Smooth muscle cell (in vitro differentiated cells): Measurements from ENCODE around the gene ADAMTSL4. TPM values are rescaled to one million over a fixed set of nuclear protein-coding genes. Genes with fewer than 3 reads are reported as not detected.

Experiments used
- DNase-seq: peaks from one replicate; lab custom pipeline; 2025; ENCODE audit not compliant: unreplicated experiment; lab: John Stamatoyannopoulos, UW
- H2AFZ ChIP-seq: fragments of 200-600 bp; sonication (generic); 2 replicates; pipeline ENCODE4 v1.6.0; 2016; ENCODE audit warnings: antibody characterized with exemption, low read depth, mild to moderate bottlenecking
- H3F3A ChIP-seq: fragments of 200-600 bp; sonication (generic); 2 replicates; pipeline ENCODE4 v1.6.0; 2017; ENCODE audit warnings: antibody characterized with exemption, low read depth
- H3K27ac ChIP-seq: fragments of 200-600 bp; sonication (generic); 2 replicates; pipeline ENCODE4 v1.5.1; 2016; ENCODE audit warnings: low read depth, mild to moderate bottlenecking
- H3K27me3 ChIP-seq: fragments of 200-600 bp; sonication (generic); 2 replicates; pipeline ENCODE4 v1.6.1; 2016; ENCODE audit warnings: low read depth, mild to moderate bottlenecking
- H3K36me3 ChIP-seq: fragments of 200-600 bp; sonication (generic); 2 replicates; pipeline ENCODE4 v1.5.1; 2016; ENCODE audit warnings: low read depth
- H3K4me1 ChIP-seq: fragments of 200-600 bp; sonication (generic); 2 replicates; pipeline ENCODE4 v1.5.1; 2016; ENCODE audit warnings: low read depth
- H3K4me2 ChIP-seq: fragments of 200-600 bp; sonication (generic); 2 replicates; pipeline ENCODE4 v1.6.0; 2016; ENCODE audit warnings: mild to moderate bottlenecking
- H3K4me3 ChIP-seq: fragments of 200-600 bp; sonication (generic); 2 replicates; pipeline ENCODE4 v1.5.1; 2016; ENCODE audit warnings: mild to moderate bottlenecking
- H3K79me2 ChIP-seq: fragments of 200-600 bp; sonication (generic); 2 replicates; pipeline ENCODE4 v1.6.0; 2016; ENCODE audit warnings: low read depth, mild to moderate bottlenecking
- H3K9ac ChIP-seq: fragments of 200-600 bp; sonication (generic); 2 replicates; pipeline ENCODE4 v1.6.0; 2016; ENCODE audit warnings: low read depth
- H3K9me3 ChIP-seq: fragments of 200-600 bp; sonication (generic); replicated peaks from 2 replicates; pipeline ENCODE4 v1.5.1; 2016; ENCODE audit warnings: low read depth
- H4K20me1 ChIP-seq: fragments of 200-600 bp; sonication (generic); 2 replicates; pipeline ENCODE4 v1.6.0; 2016; ENCODE audit warnings: low read depth
- CTCF ChIP-seq: fragments of 200-600 bp; sonication (generic); IDR thresholded peaks from 2 replicates; pipeline ENCODE4 v1.5.1; 2017; ENCODE audit warnings: borderline replicate concordance, mild to moderate bottlenecking, antibody characterized with exemption; ENCODE audit not compliant: insufficient read depth, poor library complexity, severe bottlenecking
- WGBS: methylation state at CpG from one replicate; pipeline ENCODE4 v1.1.7; 2016; ENCODE audit warnings: low lambda C conversion rate; 5-methylcytosine and 5-hydroxymethylcytosine counted together
- polyA plus RNA-seq: library from polyadenylated mRNA; unstranded; fragments of >200 nt; fragmentation: Nextera tagmentation; extraction: Ambion mirVana; gene quantifications from 2 replicates; pipeline ENCODE4 v1.2.1, GENCODE V29; 2016
- total RNA-seq: library from RNA; depleted of rRNA; stranded (reverse); fragments of >200 nt; gene quantifications from 2 replicates; pipeline ENCODE4 v1.2.3, GENCODE V29; 2014

Gene ADAMTSL4
- total and polyA plus RNA-seq, 2 experiments from 2014 or later = 6.4 to 8.4 TPM

DNA sequence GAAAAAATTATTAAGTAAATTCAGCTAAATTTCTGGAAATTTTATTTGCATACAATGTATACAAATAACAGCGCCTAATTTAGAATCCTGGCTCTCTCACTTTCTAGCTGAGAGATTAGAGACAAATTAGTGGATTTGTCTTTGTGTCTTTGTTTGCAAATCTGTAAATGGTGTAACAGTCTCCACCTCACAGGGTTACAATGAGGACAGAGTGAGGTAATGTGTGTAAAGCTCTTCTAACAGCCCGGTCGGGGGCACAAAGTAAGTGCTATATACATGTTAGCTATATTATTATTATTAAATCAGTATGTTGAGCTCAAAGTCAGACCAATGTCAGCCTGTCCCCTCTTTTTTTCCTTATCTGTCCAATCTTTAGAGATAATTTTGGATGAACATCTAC lies 5.0 kb upstream of the ADAMTSL4 start:
- Histone ChIP-seq H2AFZ (no peak overlapping the region), H3K27ac (no peak overlapping the region), H3F3A (no peaks in the 10 kb centered on the region), H3K27me3 (no peaks in the 10 kb centered on the region), H3K9ac (no peak overlapping the region), H3K36me3 (no peaks in the 10 kb centered on the region), H3K9me3 (no peaks in the 10 kb centered on the region), H3K4me1 (no peaks in the 10 kb centered on the region), H3K79me2 (no peaks in the 10 kb centered on the region), H4K20me1 (no peaks in the 10 kb centered on the region), H3K4me3 (no peak overlapping the region), H3K4me2 (no peak overlapping the region)
- WGBS = 90% methylated on average over 3 of the region's 3 CpGs
- DNase-seq = no peak
- no peak for TF ChIP-seq CTCF

DNA sequence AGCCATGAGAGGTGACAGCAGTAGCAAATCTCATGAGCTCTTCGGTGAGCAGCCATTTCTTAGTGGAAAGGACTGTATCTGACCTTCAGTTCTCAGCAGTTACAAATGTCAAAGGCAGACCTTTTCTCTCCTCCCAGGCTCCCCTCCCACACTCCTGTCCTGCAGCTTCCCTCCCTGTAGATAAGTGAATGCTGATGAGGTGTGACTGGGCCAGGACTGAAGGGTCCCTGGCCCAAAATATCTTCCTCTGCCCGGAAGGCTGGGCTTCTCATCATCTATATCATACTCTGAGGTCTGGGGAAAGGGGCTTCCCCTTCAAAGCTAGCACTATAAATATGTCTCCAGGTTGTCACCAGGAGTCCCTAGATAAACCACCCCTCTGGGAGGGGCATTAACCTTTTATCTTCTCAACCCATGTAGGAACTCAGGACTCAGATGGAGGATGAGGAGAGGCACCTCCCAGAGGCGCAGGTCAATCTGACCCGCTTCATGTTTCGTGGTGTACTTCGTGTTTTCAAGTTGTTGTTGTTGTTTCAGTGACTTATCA lies 3.6 kb upstream of the ADAMTSL4 start:
- 93% methylated on average over 6 of the region's 6 CpGs for WGBS

DNA sequence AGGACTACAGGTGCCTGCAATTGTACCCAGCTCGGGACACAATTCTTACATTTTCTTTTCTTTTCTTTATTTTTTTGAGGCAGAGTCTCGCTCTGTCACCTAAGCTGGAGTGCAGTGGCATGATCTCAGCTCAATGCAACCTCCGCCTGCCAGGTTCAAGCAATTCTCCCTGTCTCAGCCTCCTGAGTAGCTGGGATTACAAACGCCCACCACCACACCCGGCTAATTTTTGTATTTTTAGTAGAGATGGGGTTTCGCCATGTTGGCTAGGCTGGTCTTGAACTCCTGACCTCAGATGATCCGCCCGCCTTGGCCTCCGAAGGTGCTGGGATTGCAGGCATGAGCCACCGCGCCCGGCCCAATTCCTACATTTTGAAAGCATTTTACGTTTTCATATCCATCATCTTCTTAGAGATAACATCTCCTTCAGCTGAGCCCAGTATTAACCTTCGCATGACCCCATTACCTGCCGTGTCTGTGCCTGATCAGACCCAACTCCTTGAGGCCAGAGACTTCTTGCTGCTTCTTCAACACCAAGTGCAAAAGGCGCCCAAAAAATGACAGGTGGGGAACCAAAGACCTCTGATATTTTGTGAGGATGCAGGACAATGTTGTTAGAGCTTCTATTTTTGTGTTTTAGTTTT lies 2.8 kb upstream of the ADAMTSL4 start:
- no peak for DNase-seq
- Histone ChIP-seq H3K9ac (no peak overlapping the region), H3K4me2 (no peak overlapping the region), H3K79me2 (no peaks in the 10 kb centered on the region), H3K27ac (no peak overlapping the region), H3K4me3 (no peak overlapping the region), H2AFZ (no peak overlapping the region), H3F3A (peaks cover 21% of the 10 kb centered on the region), H3K27me3 (no peaks in the 10 kb centered on the region), H3K9me3 (no peaks in the 10 kb centered on the region), H3K36me3 (no peaks in the 10 kb centered on the region), H3K4me1 (no peaks in the 10 kb centered on the region), H4K20me1 (no peaks in the 10 kb centered on the region)
- 93% methylated on average over 16 of the region's 16 CpGs for WGBS
- TF ChIP-seq CTCF = no peak

More for the DNA sequence above, 3.6 kb upstream of the ADAMTSL4 start:
- Histone ChIP-seq H3K27ac (no peak overlapping the region), H3F3A (peaks cover 12% of the 10 kb centered on the region), H3K9me3 (no peaks in the 10 kb centered on the region), H3K4me1 (no peaks in the 10 kb centered on the region), H3K36me3 (no peaks in the 10 kb centered on the region), H3K9ac (no peak overlapping the region), H3K79me2 (no peaks in the 10 kb centered on the region), H4K20me1 (no peaks in the 10 kb centered on the region), H3K4me2 (no peak overlapping the region), H2AFZ (no peak overlapping the region), H3K27me3 (no peaks in the 10 kb centered on the region), H3K4me3 (no peak overlapping the region)
- TF ChIP-seq CTCF = no peak
- DNase-seq = no peak

GRCh38 chr1:150548324-150548631 lies 930 bp upstream of the ADAMTSL4 start:
- no peak for DNase-seq
- Histone ChIP-seq H4K20me1 (no peaks in the 10 kb centered on the region), H3K27me3 (no peaks in the 10 kb centered on the region), H3F3A (peaks cover 29% of the 10 kb centered on the region), H3K4me2 (peak overlapping the region; percentile 94), H3K79me2 (no peaks in the 10 kb centered on the region), H3K4me1 (peaks cover 7% of the 10 kb centered on the region), H3K9me3 (no peaks in the 10 kb centered on the region), H3K4me3 (peak overlapping the region; percentile 63), H3K9ac (no peak overlapping the region), H3K27ac (no peak overlapping the region), H3K36me3 (no peaks in the 10 kb centered on the region), H2AFZ (no peak overlapping the region)
- WGBS = 77% methylated on average over 4 of the region's 4 CpGs
- TF ChIP-seq CTCF = no peak
